ENCODE results near the gene PROX2. TPM values are rescaled to one million over a fixed set of nuclear protein-coding genes. Genes with fewer than 3 reads are reported as not detected.

Gene PROX2
- total RNA-seq, 4 donors from 2014 or later: 0.08 TPM; not detected in 3

GRCh38 chr14:74913393-74913910, 37.5 kb upstream of the PROX2 start:
- peak overlapping the region in 1 of 4 donors; percentile 64 for H3K27ac ChIP-seq
- no peaks in the 10 kb centered on the region for H3K9me3 ChIP-seq
- H3K36me3 ChIP-seq: no peaks in the 10 kb centered on the region
- TF ChIP-seq POLR2AphosphoS5 (IDR thresholded peaks at IDR 0.05) (no peak), EP300 (IDR thresholded peaks at IDR 0.05) (no peak), CTCF (IDR thresholded peaks at IDR 0.05) (no peak), POLR2A (IDR thresholded peaks at IDR 0.05) (no peak)
- no peak for ATAC-seq
- H3K4me1 ChIP-seq: peaks cover 0 to 49% (median 19%) of the 10 kb centered on the region in 3 donors
- no peaks in the 10 kb centered on the region for H3K27me3 ChIP-seq
- no peak overlapping the region for H3K4me3 ChIP-seq
- WGBS, 2 donors (ENCODE audit: low coverage in 1 of 2): 60 to 67% methylated on average over 2 to 5 of the region's 5 CpGs

- ATAC-seq: no peak
- no peaks in the 10 kb centered on the region for H3K9me3 ChIP-seq
- H3K27me3 ChIP-seq: no peaks in the 10 kb centered on the region
- WGBS, 2 donors (ENCODE audit: low coverage in 1 of 2): 93 to 100% methylated on average over 1 to 2 of the region's 10 CpGs
- no peaks in the 10 kb centered on the region for H3K36me3 ChIP-seq
- H3K27ac ChIP-seq: no peak overlapping the region
- peaks cover 0 to 49% (median 13%) of the 10 kb centered on the region in 3 donors for H3K4me1 ChIP-seq
- TF ChIP-seq EP300 (IDR thresholded peaks at IDR 0.05) (no peak), POLR2A (IDR thresholded peaks at IDR 0.05) (no peak), POLR2AphosphoS5 (IDR thresholded peaks at IDR 0.05) (no peak), CTCF (IDR thresholded peaks at IDR 0.05) (no peak)
- H3K4me3 ChIP-seq: no peak overlapping the region
Observed at GRCh38 chr14:74912801-74913200, 36.9 kb upstream of the PROX2 start.

GRCh38 chr14:74912111-74912510, 36.2 kb upstream of the PROX2 start:
- H3K4me3 ChIP-seq: no peak overlapping the region
- H3K4me1 ChIP-seq: peaks cover 0 to 49% (median 6%) of the 10 kb centered on the region in 3 donors
- no peaks in the 10 kb centered on the region for H3K9me3 ChIP-seq
- ATAC-seq: no peak
- H3K27ac ChIP-seq: no peak overlapping the region
- no peak for TF ChIP-seq CTCF (IDR thresholded peaks at IDR 0.05)
- no peak for TF ChIP-seq POLR2A (IDR thresholded peaks at IDR 0.05)
- TF ChIP-seq POLR2AphosphoS5 (IDR thresholded peaks at IDR 0.05): no peak
- no peak for TF ChIP-seq EP300 (IDR thresholded peaks at IDR 0.05)
- no CpG with 5 or more reads among the region's 6 CpGs for WGBS, 2 donors (ENCODE audit: low coverage in 1 of 2)
- H3K36me3 ChIP-seq: no peaks in the 10 kb centered on the region
- no peaks in the 10 kb centered on the region for H3K27me3 ChIP-seq

- H3K36me3 ChIP-seq: no peaks in the 10 kb centered on the region
- TF ChIP-seq POLR2A (IDR thresholded peaks at IDR 0.05) (no peak), POLR2AphosphoS5 (IDR thresholded peaks at IDR 0.05) (no peak), EP300 (IDR thresholded peaks at IDR 0.05) (no peak), CTCF (IDR thresholded peaks at IDR 0.05) (no peak)
- H3K27me3 ChIP-seq: no peaks in the 10 kb centered on the region
- WGBS, 2 donors (ENCODE audit: low coverage in 1 of 2): 82 to 89% methylated on average over 2 to 3 of the region's 5 CpGs
- H3K9me3 ChIP-seq: no peaks in the 10 kb centered on the region
- ATAC-seq: no peak
- H3K4me3 ChIP-seq: no peak overlapping the region
- peaks cover 0 to 49% (median 5%) of the 10 kb centered on the region in 3 donors for H3K4me1 ChIP-seq
- H3K27ac ChIP-seq: no peak overlapping the region
Observed at GRCh38 chr14:74911704-74912103, 35.8 kb upstream of the PROX2 start.

GRCh38 chr14:74911221-74911620, 35.3 kb upstream of the PROX2 start:
- no peaks in the 10 kb centered on the region for H3K9me3 ChIP-seq
- H3K36me3 ChIP-seq: no peaks in the 10 kb centered on the region
- no peak overlapping the region for H3K27ac ChIP-seq
- no peak overlapping the region for H3K4me3 ChIP-seq
- WGBS, 2 donors (ENCODE audit: low coverage in 1 of 2): 100% methylated on average over 1 of the region's 6 CpGs; no CpG with 5 or more reads in 1 of the 2 donors
- H3K27me3 ChIP-seq: no peaks in the 10 kb centered on the region
- ATAC-seq: no peak
- TF ChIP-seq POLR2AphosphoS5 (IDR thresholded peaks at IDR 0.05): no peak
- no peak for TF ChIP-seq CTCF (IDR thresholded peaks at IDR 0.05)
- TF ChIP-seq EP300 (IDR thresholded peaks at IDR 0.05): no peak
- TF ChIP-seq POLR2A (IDR thresholded peaks at IDR 0.05): no peak
- peaks cover 0 to 47% (median 5%) of the 10 kb centered on the region in 3 donors for H3K4me1 ChIP-seq
